Measurements from ENCODE around the gene KIFC3.

DNA sequence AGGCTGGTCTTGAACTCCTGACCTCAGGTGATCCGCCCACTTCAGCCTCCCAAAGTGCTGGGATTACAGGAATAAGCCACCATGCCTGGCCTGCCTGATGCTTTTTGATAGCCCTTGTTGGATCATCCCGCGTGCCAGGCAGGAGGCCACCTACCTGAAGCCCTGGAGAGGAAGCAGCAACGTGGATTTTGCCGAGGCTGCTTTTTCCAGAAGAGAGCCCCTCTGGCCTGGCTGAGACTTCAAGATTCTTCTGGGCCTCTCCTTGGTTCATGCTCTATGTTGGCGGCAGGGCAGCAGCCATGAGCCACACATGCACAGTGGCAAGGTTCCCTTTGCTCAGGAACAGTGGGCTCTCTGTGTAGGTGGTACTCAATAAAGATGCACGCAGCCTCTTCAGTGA, 55.2 kb downstream of the KIFC3 start:
- TF ChIP-seq, protein P1, sequence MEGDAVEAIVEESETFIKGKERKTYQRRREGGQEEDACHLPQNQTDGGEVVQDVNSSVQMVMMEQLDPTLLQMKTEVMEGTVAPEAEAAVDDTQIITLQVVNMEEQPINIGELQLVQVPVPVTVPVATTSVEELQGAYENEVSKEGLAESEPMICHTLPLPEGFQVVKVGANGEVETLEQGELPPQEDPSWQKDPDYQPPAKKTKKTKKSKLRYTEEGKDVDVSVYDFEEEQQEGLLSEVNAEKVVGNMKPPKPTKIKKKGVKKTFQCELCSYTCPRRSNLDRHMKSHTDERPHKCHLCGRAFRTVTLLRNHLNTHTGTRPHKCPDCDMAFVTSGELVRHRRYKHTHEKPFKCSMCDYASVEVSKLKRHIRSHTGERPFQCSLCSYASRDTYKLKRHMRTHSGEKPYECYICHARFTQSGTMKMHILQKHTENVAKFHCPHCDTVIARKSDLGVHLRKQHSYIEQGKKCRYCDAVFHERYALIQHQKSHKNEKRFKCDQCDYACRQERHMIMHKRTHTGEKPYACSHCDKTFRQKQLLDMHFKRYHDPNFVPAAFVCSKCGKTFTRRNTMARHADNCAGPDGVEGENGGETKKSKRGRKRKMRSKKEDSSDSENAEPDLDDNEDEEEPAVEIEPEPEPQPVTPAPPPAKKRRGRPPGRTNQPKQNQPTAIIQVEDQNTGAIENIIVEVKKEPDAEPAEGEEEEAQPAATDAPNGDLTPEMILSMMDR (IDR thresholded peaks at IDR 0.05): no peak
- TF ChIP-seq POLR2A (IDR thresholded peaks at IDR 0.05) (no peak), POLR2AphosphoS5 (IDR thresholded peaks at IDR 0.05; ENCODE audit: insufficient read depth in 1 of 2, low read depth in 1 of 2) (no peak)

Measured in vagina (tissue), 2 donors.